ENCODE results near the gene NHLRC4. TPM values are rescaled to one million over a fixed set of nuclear protein-coding genes. Genes with fewer than 3 reads are reported as not detected.

NHLRC4 gene
- total RNA-seq, 2 donors from 2014 or later = 2.0 to 3.2 TPM

- H3K27me3 ChIP-seq (replicated peaks; ENCODE audit: insufficient read depth) = no peaks in the 10 kb centered on the region
- TF ChIP-seq, protein P1, sequence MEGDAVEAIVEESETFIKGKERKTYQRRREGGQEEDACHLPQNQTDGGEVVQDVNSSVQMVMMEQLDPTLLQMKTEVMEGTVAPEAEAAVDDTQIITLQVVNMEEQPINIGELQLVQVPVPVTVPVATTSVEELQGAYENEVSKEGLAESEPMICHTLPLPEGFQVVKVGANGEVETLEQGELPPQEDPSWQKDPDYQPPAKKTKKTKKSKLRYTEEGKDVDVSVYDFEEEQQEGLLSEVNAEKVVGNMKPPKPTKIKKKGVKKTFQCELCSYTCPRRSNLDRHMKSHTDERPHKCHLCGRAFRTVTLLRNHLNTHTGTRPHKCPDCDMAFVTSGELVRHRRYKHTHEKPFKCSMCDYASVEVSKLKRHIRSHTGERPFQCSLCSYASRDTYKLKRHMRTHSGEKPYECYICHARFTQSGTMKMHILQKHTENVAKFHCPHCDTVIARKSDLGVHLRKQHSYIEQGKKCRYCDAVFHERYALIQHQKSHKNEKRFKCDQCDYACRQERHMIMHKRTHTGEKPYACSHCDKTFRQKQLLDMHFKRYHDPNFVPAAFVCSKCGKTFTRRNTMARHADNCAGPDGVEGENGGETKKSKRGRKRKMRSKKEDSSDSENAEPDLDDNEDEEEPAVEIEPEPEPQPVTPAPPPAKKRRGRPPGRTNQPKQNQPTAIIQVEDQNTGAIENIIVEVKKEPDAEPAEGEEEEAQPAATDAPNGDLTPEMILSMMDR (IDR thresholded peaks at IDR 0.05) = no peak
- no peaks in the 10 kb centered on the region for H3K36me3 ChIP-seq
- DNase-seq (ENCODE audit: low spot score) (no peak), ATAC-seq (ENCODE audit: insufficient number of reproducible peaks, low FRiP score, low read depth) (no peak)
- H3K4me3 ChIP-seq = no peak overlapping the region
- no peaks in the 10 kb centered on the region for H3K4me1 ChIP-seq (ENCODE audit: control insufficient read depth in 1 of 2, low read depth in 2 of 2)
- H3K9me3 ChIP-seq = no peaks in the 10 kb centered on the region
- no peak overlapping the region for H3K27ac ChIP-seq
These were observed 31.1 kb upstream of the NHLRC4 start for GRCh38 chr16:535446-536405.

DNA sequence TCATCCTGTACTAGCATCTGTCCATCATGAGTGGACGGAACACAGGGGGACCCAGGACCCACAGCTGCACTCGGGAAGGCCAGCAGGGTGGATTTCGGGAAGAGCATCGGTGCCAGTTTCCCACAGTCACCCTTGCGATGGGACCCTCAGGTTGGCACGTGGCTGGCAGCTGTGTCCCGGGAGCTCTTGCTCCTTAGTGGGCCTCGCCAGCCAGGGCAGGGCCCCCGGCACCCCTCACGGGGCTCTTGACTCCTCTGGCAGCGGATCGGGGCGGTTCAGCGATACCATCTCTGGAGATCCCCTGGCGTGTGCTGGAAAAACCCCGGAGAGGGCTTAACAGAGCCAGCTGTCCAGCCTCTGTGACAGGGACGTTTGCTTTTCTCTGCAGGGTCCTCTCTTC is 30.1 kb upstream of the NHLRC4 start:
- DNase-seq (ENCODE audit: low spot score) (no peak), ATAC-seq (ENCODE audit: insufficient number of reproducible peaks, low FRiP score, low read depth) (no peak)
- H3K27ac ChIP-seq = no peak overlapping the region
- H3K9me3 ChIP-seq = no peaks in the 10 kb centered on the region
- no peaks in the 10 kb centered on the region for H3K27me3 ChIP-seq (replicated peaks; ENCODE audit: insufficient read depth)
- TF ChIP-seq, protein P1 (IDR thresholded peaks at IDR 0.05) = no peak
- H3K4me3 ChIP-seq = no peak overlapping the region
- H3K4me1 ChIP-seq (ENCODE audit: control insufficient read depth in 1 of 2, low read depth in 2 of 2) = no peaks in the 10 kb centered on the region
- no peaks in the 10 kb centered on the region for H3K36me3 ChIP-seq

- H3K27ac ChIP-seq = no peak overlapping the region
- no peaks in the 10 kb centered on the region for H3K27me3 ChIP-seq (replicated peaks; ENCODE audit: insufficient read depth)
- DNase-seq (ENCODE audit: low spot score) = no peak
- H3K4me1 ChIP-seq (ENCODE audit: control insufficient read depth in 1 of 2, low read depth in 2 of 2) = no peaks in the 10 kb centered on the region
- TF ChIP-seq, protein P1 (IDR thresholded peaks at IDR 0.05) = no peak
- no peaks in the 10 kb centered on the region for H3K9me3 ChIP-seq
- ATAC-seq (ENCODE audit: insufficient number of reproducible peaks, low FRiP score, low read depth) = no peak
- no peak overlapping the region for H3K4me3 ChIP-seq
- no peaks in the 10 kb centered on the region for H3K36me3 ChIP-seq
These were observed 29.1 kb upstream of the NHLRC4 start for GRCh38 chr16:537415-538335.

DNA sequence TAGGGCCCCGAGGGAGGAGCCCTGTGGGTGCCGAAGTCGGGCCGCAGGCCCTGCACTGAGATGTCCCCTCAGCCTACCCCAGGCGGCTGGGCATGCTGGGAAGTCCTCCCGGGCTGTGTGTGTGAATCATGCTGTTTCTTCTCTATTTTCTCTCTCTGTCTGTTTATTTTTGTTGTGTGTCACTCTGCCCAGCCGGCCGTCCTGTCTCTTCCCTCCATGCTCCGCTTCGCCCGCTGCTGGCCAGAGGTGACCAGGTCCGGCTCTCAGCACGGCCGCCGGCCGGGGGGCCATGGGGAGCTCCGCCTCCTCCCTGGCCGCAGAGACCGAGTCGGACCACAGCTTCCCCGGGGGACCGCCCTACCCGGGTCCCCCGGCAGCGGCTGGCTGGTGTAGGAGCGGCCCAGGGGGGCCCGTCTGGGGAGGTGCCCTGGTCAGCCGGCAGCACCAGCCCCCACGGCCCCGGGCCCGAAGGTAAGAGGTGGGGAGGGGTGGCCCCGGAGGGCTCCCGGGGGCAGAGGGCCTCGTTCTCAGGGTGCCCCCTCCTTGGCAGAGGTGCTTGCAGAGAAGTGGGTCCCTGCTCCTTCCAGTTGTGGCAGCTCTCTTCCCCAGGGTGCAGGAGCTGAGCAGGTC is 26.8 kb upstream of the NHLRC4 start:
- Histone ChIP-seq H3K4me1 (ENCODE audit: control insufficient read depth in 1 of 2, low read depth in 2 of 2) (no peaks in the 10 kb centered on the region), H3K27me3 (replicated peaks; ENCODE audit: insufficient read depth) (no peaks in the 10 kb centered on the region), H3K9me3 (no peaks in the 10 kb centered on the region), H3K4me3 (no peak overlapping the region), H3K36me3 (no peaks in the 10 kb centered on the region), H3K27ac (no peak overlapping the region)
- DNase-seq (ENCODE audit: low spot score) (no peak), ATAC-seq (ENCODE audit: insufficient number of reproducible peaks, low FRiP score, low read depth) (no peak)
- TF ChIP-seq, protein P1 (IDR thresholded peaks at IDR 0.05) = no peak

All from thoracic aorta (tissue), 2 donors.